GM12878 (cell line): Measurements from ENCODE around the gene POLR3G. TPM values are rescaled to one million over a fixed set of nuclear protein-coding genes. Genes with fewer than 3 reads are reported as not detected.

ENCODE experiments used
- BACH1 ChIP-seq: fragments of 450-650 bp; IDR thresholded peaks from 2 replicates; pipeline ENCODE4 v1.6.1; 2017; ENCODE audit warnings: mild to moderate bottlenecking, borderline replicate concordance
- BRCA1 ChIP-seq: IDR thresholded peaks from 2 replicates; pipeline ENCODE4 v1.6.1; 2011; ENCODE audit warnings: low read depth, low read length, improper control_type of control experiment
- CBX5 ChIP-seq: sonication (generic); IDR thresholded peaks from 2 replicates; pipeline ENCODE4 v1.6.1; 2016; ENCODE audit warnings: low read depth, moderate library complexity, mild to moderate bottlenecking, inconsistent platforms
- CREM ChIP-seq: IDR thresholded peaks from 2 replicates; pipeline ENCODE4 v1.6.1; 2014; ENCODE audit warnings: antibody characterized with exemption, low read depth
- E2F8 ChIP-seq: fragments of 450-650 bp; IDR thresholded peaks from 2 replicates; pipeline ENCODE4 v1.6.1; 2018; ENCODE audit warnings: mild to moderate bottlenecking, low read depth, moderate library complexity; ENCODE audit not compliant: partially characterized antibody
- HDAC2 ChIP-seq: fragments of 200-600 bp; sonication (generic); IDR thresholded peaks from 2 replicates; pipeline ENCODE4 v1.6.1; 2017
- HSF1 ChIP-seq: fragments of 150-350 bp; IDR thresholded peaks from 2 replicates; pipeline ENCODE4 v1.6.1; 2014; ENCODE audit warnings: mild to moderate bottlenecking, low read depth, low read length
- IRF3 ChIP-seq: fragments of 450-650 bp; IDR thresholded peaks from 2 replicates; pipeline ENCODE4 v1.6.1; 2014; ENCODE audit warnings: mild to moderate bottlenecking
- MEF2A ChIP-seq: IDR thresholded peaks from 2 replicates; pipeline ENCODE4 v1.6.1; 2011; ENCODE audit warnings: low read depth, mild to moderate bottlenecking, low read length, moderate library complexity; ENCODE audit not compliant: insufficient read depth
- MXI1 ChIP-seq: fragments of 150-350 bp; IDR thresholded peaks from 2 replicates; pipeline ENCODE4 v1.6.1; 2011; ENCODE audit warnings: low read depth, mild to moderate bottlenecking, inconsistent platforms, low read length, improper control_type of control experiment
- NR2F1 ChIP-seq: fragments of 450-650 bp; conservative IDR thresholded peaks from 2 replicates; pipeline ENCODE4 v1.6.1; 2017; ENCODE audit warnings: mild to moderate bottlenecking
- PML ChIP-seq: IDR thresholded peaks from 2 replicates; pipeline ENCODE4 v1.6.1; 2012; ENCODE audit warnings: low read length, inconsistent platforms
- POLR2A ChIP-seq: IDR thresholded peaks from 2 replicates; pipeline ENCODE4 v1.6.1; 2011; ENCODE audit warnings: low read depth, mild to moderate bottlenecking, low read length
- RBBP5 ChIP-seq: fragments of 200-600 bp; sonication (generic); conservative IDR thresholded peaks from 2 replicates; pipeline ENCODE4 v1.6.1; 2016
- SIN3A ChIP-seq: IDR thresholded peaks from 2 replicates; pipeline ENCODE4 v1.6.1; 2012; ENCODE audit warnings: low read depth, low read length, improper control_type of control experiment
- SMAD1 ChIP-seq: fragments of 450-650 bp; IDR thresholded peaks from 2 replicates; pipeline ENCODE4 v1.6.1; 2018; ENCODE audit warnings: mild to moderate bottlenecking, low read depth; ENCODE audit not compliant: partially characterized antibody
- SP1 ChIP-seq: IDR thresholded peaks from one replicate; pipeline ENCODE4 v1.6.1; 2011; ENCODE audit warnings: low read depth, low read length
- STAT1 ChIP-seq: fragments of 450-650 bp; conservative IDR thresholded peaks from 2 replicates; pipeline ENCODE4 v1.6.1; 2014; ENCODE audit warnings: antibody characterized with exemption, mild to moderate bottlenecking
- STAT3 ChIP-seq: IDR thresholded peaks from 2 replicates; pipeline ENCODE4 v1.6.1; 2011; ENCODE audit warnings: low read depth, low read length, improper control_type of control experiment
- YY1 ChIP-seq: IDR thresholded peaks from 2 replicates; pipeline ENCODE4 v1.6.1; 2011; ENCODE audit warnings: low read depth, mild to moderate bottlenecking, low read length
- ZNF217 ChIP-seq: fragments of 450-650 bp; IDR thresholded peaks from 2 replicates; pipeline ENCODE4 v1.6.1; 2017; ENCODE audit warnings: antibody characterized with exemption, mild to moderate bottlenecking
- ZNF274 ChIP-seq: IDR thresholded peaks from one replicate; pipeline ENCODE4 v1.8.0; 2011; ENCODE audit not compliant: insufficient read length, insufficient read depth
- ZSCAN29 ChIP-seq: fragments of 450-650 bp; IDR thresholded peaks from 2 replicates; pipeline ENCODE4 v1.6.1; 2017; ENCODE audit warnings: mild to moderate bottlenecking, moderate library complexity
- ZZZ3 ChIP-seq: IDR thresholded peaks from 2 replicates; pipeline ENCODE4 v1.6.1; 2011; ENCODE audit warnings: low read depth; ENCODE audit not compliant: control insufficient read depth, insufficient read length
- polyA plus RNA-seq, 11 experiments: library from polyadenylated mRNA; depleted of rRNA in 4 of 11; unstranded in 6 of 11; stranded (reverse) in 5 of 11; fragments of >200 nt; fragmentation: Nextera tagmentation in 4 of 11; fragmentation: Illumina TruSeq in 1 of 11; extraction: Ambion mirVana in 4 of 11; extraction: Trizol in 1 of 11; gene quantifications; 1 replicate in 1 of 11; 2 replicates in 10 of 11; pipeline versions ENCODE4 v1.2.1 to v1.2.3, GENCODE V29; 2011 to 2016; ENCODE audit warnings: inconsistent platforms in 2 of 11, missing spikeins in 2 of 11, low read depth in 1 of 11
- total RNA-seq, 4 experiments: library from RNA; depleted of rRNA in 3 of 4; stranded (reverse); fragments of >200 nt in 3 of 4; fragmentation: Illumina TruSeq in 1 of 4; extraction: Trizol in 1 of 4; gene quantifications; 2 replicates each; pipeline versions ENCODE4 v1.2.1 to v1.2.3, GENCODE V29; 2013 to 2021
- TF ChIP-seq, protein P1 (sequence below): IDR thresholded peaks from 2 replicates; pipeline ENCODE4 v1.6.1; 2011; ENCODE audit warnings: borderline replicate concordance, low read depth, mild to moderate bottlenecking, moderate library complexity, mixed read lengths, low read length; ENCODE audit not compliant: insufficient read depth; ENCODE audit errors: extremely low read length
- TF ChIP-seq, protein P2 (sequence below): IDR thresholded peaks from 2 replicates; pipeline ENCODE4 v1.6.1; 2011; ENCODE audit warnings: low read depth, mild to moderate bottlenecking, low read length, moderate library complexity, borderline replicate concordance; ENCODE audit errors: extremely low read depth

Gene POLR3G
- total and polyA plus RNA-seq, 10 of the 15 experiments (the other 5 are each of a cell fraction or from before 2014, with no cell fraction given) = 15.2 to 50.9 (median 27.5) TPM

DNA sequence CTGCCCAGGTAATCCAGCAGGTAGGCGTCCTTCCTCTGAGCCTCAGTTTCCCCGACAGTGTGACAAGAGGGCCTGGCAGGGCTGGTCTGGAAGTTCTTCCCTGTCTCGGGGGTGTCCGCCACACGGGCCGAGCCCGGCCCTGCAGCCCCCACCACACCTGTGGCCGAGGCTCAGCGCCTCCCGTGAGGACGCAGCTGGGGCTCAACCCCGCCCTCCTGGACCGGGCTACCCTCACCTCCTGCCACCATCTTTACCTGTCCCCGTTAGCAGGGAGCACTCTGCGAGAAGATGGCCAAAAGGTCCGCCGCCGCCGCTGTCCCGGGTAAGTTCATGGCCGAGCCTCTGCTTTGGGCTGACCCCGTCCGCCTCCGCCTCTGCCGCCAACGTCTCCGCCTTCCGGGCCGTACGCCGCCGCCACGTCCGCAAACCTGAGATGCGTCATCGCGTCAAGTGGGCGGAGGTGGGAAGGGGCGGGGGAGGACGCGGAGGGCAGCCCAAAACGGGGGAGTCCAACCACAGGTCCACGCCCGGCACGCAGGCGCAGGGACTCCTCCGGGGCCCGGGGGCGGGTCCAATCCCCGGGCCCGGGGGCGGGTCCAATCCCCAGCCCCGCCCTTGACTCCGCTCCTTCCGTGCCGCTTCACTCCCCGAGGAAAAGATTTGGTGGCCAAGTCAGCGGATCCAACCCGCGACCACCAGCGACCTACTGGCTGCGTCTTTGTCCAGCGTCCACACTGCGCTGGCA lies 54.7 kb downstream of the POLR3G start, which contains the start of gene LYSMD3 (continued):
- no peak for TF ChIP-seq STAT1
- TF ChIP-seq HSF1 = no peak
- no peak for TF ChIP-seq ZSCAN29
- no peak for TF ChIP-seq ZNF217
- TF ChIP-seq, protein P1, sequence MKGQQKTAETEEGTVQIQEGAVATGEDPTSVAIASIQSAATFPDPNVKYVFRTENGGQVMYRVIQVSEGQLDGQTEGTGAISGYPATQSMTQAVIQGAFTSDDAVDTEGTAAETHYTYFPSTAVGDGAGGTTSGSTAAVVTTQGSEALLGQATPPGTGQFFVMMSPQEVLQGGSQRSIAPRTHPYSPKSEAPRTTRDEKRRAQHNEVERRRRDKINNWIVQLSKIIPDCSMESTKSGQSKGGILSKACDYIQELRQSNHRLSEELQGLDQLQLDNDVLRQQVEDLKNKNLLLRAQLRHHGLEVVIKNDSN = no peak
- TF ChIP-seq E2F8 = no peak
- 0 out of 2 replicates have a peak, but pooled peaks have one; percentile 31 for TF ChIP-seq MEF2A
- no peak for TF ChIP-seq ZNF274
- TF ChIP-seq ZZZ3 = no peak
- TF ChIP-seq STAT3 = no peak
- no peak for TF ChIP-seq HDAC2
- TF ChIP-seq YY1 = peak; percentile 86
- TF ChIP-seq POLR2A = peak; percentile 97
- no peak for TF ChIP-seq PML
- TF ChIP-seq MXI1 = no peak
- peak; percentile 72; the same call in 1 of the 2 replicates for TF ChIP-seq BACH1
- TF ChIP-seq RBBP5 = 0 out of 2 replicates have a peak, but pooled peaks have one; percentile 25
- TF ChIP-seq CBX5 = 0 out of 2 replicates have a peak, but pooled peaks have one; percentile 39
- no peak for TF ChIP-seq SMAD1
- no peak for TF ChIP-seq IRF3
- TF ChIP-seq SIN3A = no peak; the same call in 1 of the 2 replicates
- peak; percentile 90 for TF ChIP-seq NR2F1
- TF ChIP-seq SP1 = peak; percentile 64
- TF ChIP-seq CREM = peak; percentile 93
- TF ChIP-seq, protein P2, sequence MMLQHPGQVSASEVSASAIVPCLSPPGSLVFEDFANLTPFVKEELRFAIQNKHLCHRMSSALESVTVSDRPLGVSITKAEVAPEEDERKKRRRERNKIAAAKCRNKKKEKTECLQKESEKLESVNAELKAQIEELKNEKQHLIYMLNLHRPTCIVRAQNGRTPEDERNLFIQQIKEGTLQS = no peak
- TF ChIP-seq BRCA1 = no peak
